T-helper 1 cell (primary cell): ENCODE measurements around the gene QPRT.
"Not testable (repeated sequence)": the region's sequence is repeated elsewhere in the genome, so short reads cannot be mapped to it uniquely, and the experiment has no call there.

Source experiments
- DNase-seq, 5 donors: peaks; one replicate each; pipeline ENCODE4 v3.0.0-alpha.2; 2012 to 2020

QPRT gene

GRCh38 chr16:29663016-29663806 lies 15.8 kb upstream of the QPRT start, which contains the start of gene SPN:
Gene SPN, plus strand, starts transcription at chr16:29663247. Its CDS starts 482 bp downstream, at chr16:29663729.
- DNase-seq, result peak in 3 of 5 donors; percentile 17 to 75 (median 23)

GRCh38 chr16:29663807-29664090 lies 15.2 kb upstream of the QPRT start:
- no peak for DNase-seq

DNA sequence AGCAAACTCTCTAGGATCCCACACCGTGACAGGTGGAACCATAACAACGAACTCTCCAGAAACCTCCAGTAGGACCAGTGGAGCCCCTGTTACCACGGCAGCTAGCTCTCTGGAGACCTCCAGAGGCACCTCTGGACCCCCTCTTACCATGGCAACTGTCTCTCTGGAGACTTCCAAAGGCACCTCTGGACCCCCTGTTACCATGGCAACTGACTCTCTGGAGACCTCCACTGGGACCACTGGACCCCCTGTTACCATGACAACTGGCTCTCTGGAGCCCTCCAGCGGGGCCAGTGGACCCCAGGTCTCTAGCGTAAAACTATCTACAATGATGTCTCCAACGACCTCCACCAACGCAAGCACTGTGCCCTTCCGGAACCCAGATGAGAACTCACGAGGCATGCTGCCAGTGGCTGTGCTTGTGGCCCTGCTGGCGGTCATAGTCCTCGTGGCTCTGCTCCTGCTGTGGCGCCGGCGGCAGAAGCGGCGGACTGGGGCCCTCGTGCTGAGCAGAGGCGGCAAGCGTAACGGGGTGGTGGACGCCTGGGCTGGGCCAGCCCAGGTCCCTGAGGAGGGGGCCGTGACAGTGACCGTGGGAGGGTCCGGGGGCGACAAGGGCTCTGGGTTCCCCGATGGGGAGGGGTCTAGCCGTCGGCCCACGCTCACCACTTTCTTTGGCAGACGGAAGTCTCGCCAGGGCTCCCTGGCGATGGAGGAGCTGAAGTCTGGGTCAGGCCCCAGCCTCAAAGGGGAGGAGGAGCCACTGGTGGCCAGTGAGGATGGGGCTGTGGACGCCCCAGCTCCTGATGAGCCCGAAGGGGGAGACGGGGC lies 14.7 kb upstream of the QPRT start:
- peak in 4 of 5 donors; percentile 24 to 58 (median 36) for DNase-seq

DNA sequence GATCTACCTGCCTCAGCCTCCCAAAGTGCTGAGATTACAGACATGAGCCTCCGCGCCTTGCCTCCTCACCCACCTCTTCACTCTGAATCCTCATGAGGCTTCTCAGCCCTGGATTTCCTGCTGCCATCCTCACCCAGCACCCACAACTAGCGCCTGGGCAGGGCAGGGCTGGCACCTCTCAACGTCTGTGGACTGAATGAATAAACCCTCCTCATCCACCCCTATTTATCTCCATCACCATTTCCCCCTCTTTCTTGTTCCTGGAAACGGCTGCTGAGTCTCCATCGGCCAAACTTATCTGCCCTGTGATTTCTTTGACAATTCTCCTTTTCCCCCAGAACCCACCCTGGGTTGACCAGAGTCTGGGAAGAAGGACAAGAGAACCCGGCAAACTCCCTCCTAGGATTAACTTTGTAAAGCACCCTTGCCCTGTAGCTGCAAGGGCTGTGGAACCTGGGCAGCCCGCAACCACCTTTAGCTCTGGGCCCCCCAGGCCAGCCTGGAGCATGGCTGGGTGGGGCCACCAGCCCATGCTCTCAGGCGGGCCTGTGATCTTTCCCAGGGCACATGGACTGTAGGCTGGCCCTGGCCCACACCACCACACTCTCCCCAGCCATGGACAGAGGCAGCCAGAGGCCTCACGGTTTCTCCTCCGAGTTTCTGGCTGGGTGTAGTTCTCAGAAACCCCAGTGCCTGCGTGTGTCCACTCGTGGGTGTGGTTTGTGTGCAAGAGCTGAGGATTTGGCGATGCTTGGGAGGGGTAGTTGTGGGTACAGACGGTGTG lies 13.5 kb upstream of the QPRT start:
- DNase-seq, result peak in 3 of 5 donors; percentile 11 to 46 (median 16)

- not testable (repeated sequence) for DNase-seq
Measured at GRCh38 chr16:29667322-29667610, 11.7 kb upstream of the QPRT start.

GRCh38 chr16:29667755-29668154 lies 11.2 kb upstream of the QPRT start:
- DNase-seq, result no peak

DNA sequence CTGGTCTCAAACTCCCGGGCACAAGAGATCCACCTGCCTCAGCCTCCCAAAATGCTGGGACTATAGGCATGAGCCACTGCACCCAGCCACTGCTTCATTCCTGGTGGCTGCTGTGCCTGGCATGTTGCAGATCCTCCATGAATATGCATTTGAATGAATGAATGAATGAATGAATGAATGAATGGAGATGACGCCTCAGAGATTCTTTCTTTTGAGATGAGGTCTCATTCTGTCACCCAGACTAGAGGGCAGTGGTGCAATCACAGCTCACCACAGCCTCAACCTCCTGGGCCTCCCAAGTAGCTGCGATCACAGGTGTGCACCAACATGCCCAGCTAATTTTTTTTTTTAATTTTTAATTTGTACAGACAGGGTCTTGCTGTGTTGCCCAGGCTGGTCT lies 10.7 kb upstream of the QPRT start:
- DNase-seq, result no peak

GRCh38 chr16:29673501-29673900 lies 5.5 kb upstream of the QPRT start:
- DNase-seq, result no peak

DNA sequence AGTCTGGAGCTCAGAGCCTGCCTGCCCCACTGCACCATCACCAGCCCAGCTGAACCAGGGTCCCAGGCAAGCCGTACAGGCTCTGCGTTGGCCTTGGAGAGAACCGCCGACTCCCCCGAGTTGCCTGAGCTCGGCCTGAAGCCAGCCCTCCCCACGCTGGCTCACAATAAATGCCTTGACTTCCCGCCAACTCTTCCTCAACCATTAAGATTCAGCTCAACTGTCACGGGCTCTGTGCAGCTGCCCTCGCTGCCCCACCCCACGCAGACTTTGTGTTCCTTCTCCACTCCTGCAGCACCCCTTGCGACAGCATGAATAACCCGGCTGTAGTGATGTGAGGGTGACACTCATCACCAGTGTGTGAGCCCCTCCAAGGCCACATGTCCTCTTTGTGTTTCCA lies 4.8 kb upstream of the QPRT start:
- no peak for DNase-seq

DNA sequence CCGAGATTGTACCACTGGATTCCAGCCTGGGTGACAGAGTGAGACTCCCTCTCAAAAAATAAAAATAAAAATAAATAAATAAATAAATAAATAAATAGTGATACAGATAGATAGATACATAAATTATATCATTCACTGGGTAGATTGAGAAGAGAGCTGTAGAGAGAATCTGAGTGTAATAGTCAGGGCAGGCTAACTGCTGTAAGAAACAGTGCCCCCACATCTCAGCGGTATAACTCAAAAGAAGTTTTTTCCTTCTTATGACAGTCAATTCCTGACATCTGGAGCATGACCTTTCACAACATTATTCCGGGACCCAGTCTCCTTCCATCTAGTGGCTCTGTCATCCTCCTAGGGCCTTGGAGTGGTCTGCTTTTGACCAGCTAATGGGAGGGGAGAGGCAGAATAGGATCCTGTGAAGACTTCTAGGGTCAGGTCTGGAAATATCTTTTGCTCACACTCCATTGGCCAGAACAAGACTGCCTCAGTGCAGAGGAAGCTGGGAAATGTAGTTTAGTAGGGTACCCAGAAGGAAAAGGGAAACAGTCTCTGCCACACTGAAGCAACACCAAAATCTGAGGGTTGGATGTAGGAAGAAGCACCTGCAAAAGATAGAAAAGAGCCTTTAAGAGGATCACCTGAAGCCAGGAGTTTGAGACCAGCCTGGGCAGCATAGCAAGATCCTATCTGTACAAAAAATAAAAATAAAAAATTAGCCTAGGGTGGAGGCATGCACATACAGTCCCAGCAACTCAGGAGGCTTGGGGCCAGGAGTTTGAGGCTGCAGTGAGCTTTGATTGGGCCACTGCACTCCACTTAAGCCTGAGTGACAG lies 3.0 kb upstream of the QPRT start:
- DNase-seq, result peak in 1 of 5 donors; percentile 40

DNA sequence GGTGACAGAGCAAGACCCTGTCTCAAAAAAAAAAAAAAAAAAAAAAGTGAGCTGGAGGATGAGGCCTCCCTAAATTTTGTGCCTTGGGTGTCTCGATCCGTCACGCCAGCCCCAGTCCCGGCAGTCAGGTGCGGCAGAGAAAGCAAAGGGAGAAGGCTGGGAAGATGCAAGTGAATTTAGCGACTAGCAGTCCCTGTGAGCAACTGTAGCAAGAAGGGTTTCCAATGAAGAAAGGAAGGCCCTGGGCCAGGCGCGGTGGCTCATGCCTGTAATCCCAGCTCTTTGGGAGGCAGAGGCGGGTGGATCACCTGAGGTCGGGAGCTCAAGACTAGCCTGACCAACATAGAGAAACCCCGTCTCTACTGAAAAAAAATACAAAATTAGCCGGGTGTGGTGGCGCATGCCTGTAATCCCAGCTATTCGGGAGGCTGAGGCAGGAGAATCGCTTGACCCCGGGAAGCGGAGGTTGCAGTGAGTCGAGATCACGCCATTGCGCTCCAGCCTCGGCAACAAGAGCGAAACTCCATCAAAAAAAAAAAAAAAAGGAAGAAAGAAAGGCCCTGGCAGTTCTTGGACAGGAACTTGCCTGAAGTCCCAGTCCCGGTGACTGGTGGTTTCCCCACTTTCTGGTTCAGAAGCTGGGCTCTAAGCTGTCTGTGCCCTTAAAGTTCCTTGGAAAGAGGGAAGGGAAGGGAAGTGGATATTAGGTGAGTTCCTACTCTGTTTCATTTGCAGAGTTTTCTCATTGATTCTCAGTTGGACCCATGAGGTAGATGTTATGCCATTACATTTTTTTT lies 1.8 kb upstream of the QPRT start:
- DNase-seq, result no peak

GRCh38 chr16:29680180-29680598 lies 1.2 kb downstream of the QPRT start:
- DNase-seq, result no peak

DNA sequence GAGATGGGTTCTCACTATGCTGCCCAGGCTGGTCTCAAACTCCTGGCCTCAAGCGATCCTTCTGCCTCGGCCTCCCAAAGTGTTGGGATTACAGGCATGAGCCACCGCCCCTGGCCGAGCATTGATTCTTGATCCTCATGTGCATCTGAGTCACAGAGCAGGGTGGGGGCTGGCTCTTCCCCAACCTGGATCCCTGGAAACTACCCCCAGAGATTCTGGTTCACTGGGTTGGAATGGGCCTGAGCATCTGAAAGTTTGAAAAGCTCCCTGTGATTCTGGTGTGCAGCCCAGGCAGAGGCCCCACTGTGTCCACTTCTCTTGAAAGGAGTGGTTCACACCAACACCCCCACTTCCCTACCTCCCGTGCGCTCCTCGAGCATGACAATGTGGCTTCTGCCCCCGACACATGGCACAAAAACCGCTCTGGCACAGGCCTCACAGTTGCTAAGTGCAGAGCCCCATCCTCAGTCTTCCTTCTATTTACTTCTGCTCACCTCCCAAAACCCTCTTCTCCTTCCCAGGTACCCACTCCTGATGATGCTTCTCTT lies 4.6 kb downstream of the QPRT start:
- DNase-seq, result no peak

DNA sequence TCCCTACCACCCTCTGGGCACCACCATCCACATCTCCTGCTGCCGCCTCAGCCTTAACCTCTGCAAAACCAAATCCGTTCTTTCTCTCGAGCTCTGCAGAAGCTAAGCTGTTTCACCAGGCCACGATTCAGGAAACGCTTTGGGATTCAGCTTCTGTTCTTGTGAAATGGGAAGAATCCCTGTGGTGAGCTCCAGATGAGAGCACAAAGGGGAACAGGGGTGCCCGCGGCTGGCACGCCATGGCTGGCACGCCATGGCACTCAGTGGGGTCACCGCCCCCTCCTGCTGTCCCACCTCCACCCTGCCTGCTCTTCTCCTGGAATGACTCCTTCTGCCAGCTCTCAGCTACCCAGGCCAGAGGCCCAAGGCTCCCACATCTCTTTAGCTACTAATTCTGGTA lies 5.7 kb downstream of the QPRT start:
- DNase-seq, result no peak

- no peak for DNase-seq
Measured at GRCh38 chr16:29686740-29687332, 7.9 kb downstream of the QPRT start.

DNA sequence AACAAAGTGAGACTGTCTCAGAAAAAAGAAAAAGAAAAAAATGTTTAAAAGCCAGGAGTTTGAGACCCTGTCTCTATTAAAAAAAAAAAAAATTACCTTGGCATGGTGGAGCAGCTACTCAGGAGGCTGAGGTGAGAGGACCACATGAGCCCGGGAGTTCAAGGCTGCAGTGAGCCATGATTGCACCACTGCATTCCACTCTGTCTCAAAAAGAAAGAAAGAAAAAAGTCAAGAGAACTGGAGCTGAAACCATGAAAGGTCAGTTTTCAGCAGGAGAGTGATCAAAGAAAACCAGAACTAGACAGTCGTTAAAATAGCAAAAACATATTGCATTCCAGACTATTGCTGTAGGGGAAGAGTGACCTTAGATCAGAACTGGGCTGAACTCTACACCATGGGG lies 8.8 kb downstream of the QPRT start:
- DNase-seq, result no peak

- DNase-seq, result no peak
Measured at GRCh38 chr16:29688172-29688571, 9.2 kb downstream of the QPRT start.

GRCh38 chr16:29689490-29690351 lies 10.7 kb downstream of the QPRT start:
- DNase-seq, result not testable (repeated sequence)

GRCh38 chr16:29692606-29693005 lies 13.6 kb downstream of the QPRT start:
- not testable (repeated sequence) for DNase-seq
